ENCODE measurements around the gene SERGEF. TPM values are rescaled to one million over a fixed set of nuclear protein-coding genes. Genes with fewer than 3 reads are reported as not detected.
"Not testable (repeated sequence)": the region's sequence is repeated elsewhere in the genome, so short reads cannot be mapped to it uniquely, and the experiment has no call there.

The SERGEF gene
- polyA plus RNA-seq, 3 donors, result 14.3 to 33.7 (median 33.3) TPM

DNA sequence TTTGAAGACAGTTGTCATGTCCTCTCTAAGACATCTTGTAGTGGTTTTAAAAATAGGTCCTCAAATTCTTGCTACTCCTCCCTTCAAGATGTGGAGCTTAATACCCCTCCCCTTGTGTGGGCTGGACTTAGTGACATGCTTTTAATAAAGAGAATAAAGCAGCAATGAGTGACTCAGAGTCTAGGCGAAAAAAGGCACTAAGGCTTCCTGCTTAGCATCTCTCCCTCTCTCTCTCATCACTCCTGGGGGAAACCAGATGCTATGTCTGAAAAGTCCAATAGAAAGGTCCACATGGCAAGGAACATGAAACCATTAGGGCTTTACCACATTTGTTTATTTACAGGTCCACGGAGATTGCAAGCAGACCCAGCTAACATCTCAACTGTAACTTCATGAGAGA lies 11.7 kb downstream of the SERGEF start:
- H3K4me1 Mint-ChIP-seq, result peaks cover 4% of the 10 kb centered on the region
- Histone ChIP-seq H3K4me3 (replicated peaks in 1 of 3; ENCODE audit: low read depth in 2 of 3, low read length in 3 of 3) (no peak overlapping the region), H3K27me3 (ENCODE audit: control insufficient read depth in 2 of 2, insufficient read depth in 2 of 2, low read length in 2 of 2) (no peaks in the 10 kb centered on the region), H3K9me3 (replicated peaks in 1 of 2; ENCODE audit: control insufficient read depth in 1 of 2, insufficient read depth in 1 of 2, low read length in 2 of 2) (no peaks in the 10 kb centered on the region), H2AFZ (ENCODE audit: insufficient read depth, low read depth, low read length, poor library complexity, severe bottlenecking) (no peak overlapping the region), H3K36me3 (replicated peaks in 1 of 2; ENCODE audit: control insufficient read depth in 1 of 2, insufficient read depth in 2 of 2, low read length in 2 of 2) (peaks cover 23 to 85% of the 10 kb centered on the region in 2 donors), H3K27ac (ENCODE audit: low read depth in 1 of 2, low read length in 2 of 2) (no peak overlapping the region), H4K20me1 (ENCODE audit: insufficient read depth, low read length) (no peaks in the 10 kb centered on the region), H3K4me1 (ENCODE audit: control insufficient read depth in 1 of 2, insufficient read depth in 2 of 2, low read length in 2 of 2) (no peaks in the 10 kb centered on the region), H3K79me2 (ENCODE audit: insufficient read depth, low read length) (no peaks in the 10 kb centered on the region), H3K9ac (ENCODE audit: insufficient read depth, low read length, poor library complexity, severe bottlenecking) (no peak overlapping the region), H3K4me2 (replicated peaks; ENCODE audit: extremely low read depth, low read length, poor library complexity, severe bottlenecking) (no peak overlapping the region)
- H3K27ac Mint-ChIP-seq, result no peak overlapping the region
- 83% methylated on average over 1 of the region's 2 CpGs for WGBS (ENCODE audit: insufficient coverage)
- H3K36me3 Mint-ChIP-seq, result peaks cover 71 to 77% of the 10 kb centered on the region in 2 donors
- DNase-seq, result no peak
- intact Hi-C loops (cut with micrococcal nuclease), result no loop called here
- no peaks in the 10 kb centered on the region for H3K9me3 Mint-ChIP-seq
- TF ChIP-seq, protein P1, sequence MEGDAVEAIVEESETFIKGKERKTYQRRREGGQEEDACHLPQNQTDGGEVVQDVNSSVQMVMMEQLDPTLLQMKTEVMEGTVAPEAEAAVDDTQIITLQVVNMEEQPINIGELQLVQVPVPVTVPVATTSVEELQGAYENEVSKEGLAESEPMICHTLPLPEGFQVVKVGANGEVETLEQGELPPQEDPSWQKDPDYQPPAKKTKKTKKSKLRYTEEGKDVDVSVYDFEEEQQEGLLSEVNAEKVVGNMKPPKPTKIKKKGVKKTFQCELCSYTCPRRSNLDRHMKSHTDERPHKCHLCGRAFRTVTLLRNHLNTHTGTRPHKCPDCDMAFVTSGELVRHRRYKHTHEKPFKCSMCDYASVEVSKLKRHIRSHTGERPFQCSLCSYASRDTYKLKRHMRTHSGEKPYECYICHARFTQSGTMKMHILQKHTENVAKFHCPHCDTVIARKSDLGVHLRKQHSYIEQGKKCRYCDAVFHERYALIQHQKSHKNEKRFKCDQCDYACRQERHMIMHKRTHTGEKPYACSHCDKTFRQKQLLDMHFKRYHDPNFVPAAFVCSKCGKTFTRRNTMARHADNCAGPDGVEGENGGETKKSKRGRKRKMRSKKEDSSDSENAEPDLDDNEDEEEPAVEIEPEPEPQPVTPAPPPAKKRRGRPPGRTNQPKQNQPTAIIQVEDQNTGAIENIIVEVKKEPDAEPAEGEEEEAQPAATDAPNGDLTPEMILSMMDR (IDR thresholded peaks at IDR 0.05), result no peak
- H3K4me3 Mint-ChIP-seq, result no peak overlapping the region
- H3K27me3 Mint-ChIP-seq (ENCODE audit: low read depth in 3 of 3), result no peaks in the 10 kb centered on the region

DNA sequence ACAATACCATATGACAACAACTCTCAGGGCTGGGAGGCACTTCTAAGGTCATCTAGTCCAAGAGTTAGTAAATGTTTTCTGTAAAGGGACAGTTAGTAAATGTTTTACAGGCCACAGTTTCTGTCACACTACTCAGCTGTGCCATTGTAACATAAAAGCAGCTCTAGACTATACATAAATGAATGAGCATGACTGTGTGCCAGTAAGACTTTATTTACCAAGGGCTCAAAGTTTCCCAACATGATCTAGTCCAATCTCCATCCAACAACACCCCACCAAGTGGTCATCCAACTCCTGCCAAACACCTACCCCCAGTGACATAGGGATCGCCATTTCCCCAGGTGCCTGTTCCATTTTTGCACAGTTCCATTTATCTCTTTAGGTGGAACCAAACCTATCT lies 12.1 kb downstream of the SERGEF start:
- intact Hi-C loops (cut with micrococcal nuclease), result no loop called here
- 100% methylated on average over 1 of the region's 1 CpG for WGBS (ENCODE audit: insufficient coverage)
- no peak for DNase-seq
- Histone ChIP-seq H3K9me3 (replicated peaks in 1 of 2; ENCODE audit: control insufficient read depth in 1 of 2, insufficient read depth in 1 of 2, low read length in 2 of 2) (no peaks in the 10 kb centered on the region), H3K27me3 (ENCODE audit: control insufficient read depth in 2 of 2, insufficient read depth in 2 of 2, low read length in 2 of 2) (no peaks in the 10 kb centered on the region), H3K9ac (ENCODE audit: insufficient read depth, low read length, poor library complexity, severe bottlenecking) (no peak overlapping the region), H3K36me3 (replicated peaks in 1 of 2; ENCODE audit: control insufficient read depth in 1 of 2, insufficient read depth in 2 of 2, low read length in 2 of 2) (peaks cover 27 to 85% of the 10 kb centered on the region in 2 donors), H3K4me2 (replicated peaks; ENCODE audit: extremely low read depth, low read length, poor library complexity, severe bottlenecking) (no peak overlapping the region), H3K4me1 (ENCODE audit: control insufficient read depth in 1 of 2, insufficient read depth in 2 of 2, low read length in 2 of 2) (no peaks in the 10 kb centered on the region), H2AFZ (ENCODE audit: insufficient read depth, low read depth, low read length, poor library complexity, severe bottlenecking) (no peak overlapping the region), H3K79me2 (ENCODE audit: insufficient read depth, low read length) (no peaks in the 10 kb centered on the region), H3K27ac (ENCODE audit: low read depth in 1 of 2, low read length in 2 of 2) (no peak overlapping the region), H3K4me3 (replicated peaks in 1 of 3; ENCODE audit: low read depth in 2 of 3, low read length in 3 of 3) (no peak overlapping the region), H4K20me1 (ENCODE audit: insufficient read depth, low read length) (no peaks in the 10 kb centered on the region)
- Mint-ChIP-seq H3K27me3 (ENCODE audit: low read depth in 3 of 3) (no peaks in the 10 kb centered on the region), H3K4me3 (no peak overlapping the region), H3K36me3 (peaks cover 73% of the 10 kb centered on the region in 2 donors), H3K9me3 (no peaks in the 10 kb centered on the region), H3K27ac (peak overlapping the region in 1 of 7 donors; percentile 46), H3K4me1 (peaks cover 2% of the 10 kb centered on the region)
- TF ChIP-seq, protein P1 (IDR thresholded peaks at IDR 0.05), result no peak

DNA sequence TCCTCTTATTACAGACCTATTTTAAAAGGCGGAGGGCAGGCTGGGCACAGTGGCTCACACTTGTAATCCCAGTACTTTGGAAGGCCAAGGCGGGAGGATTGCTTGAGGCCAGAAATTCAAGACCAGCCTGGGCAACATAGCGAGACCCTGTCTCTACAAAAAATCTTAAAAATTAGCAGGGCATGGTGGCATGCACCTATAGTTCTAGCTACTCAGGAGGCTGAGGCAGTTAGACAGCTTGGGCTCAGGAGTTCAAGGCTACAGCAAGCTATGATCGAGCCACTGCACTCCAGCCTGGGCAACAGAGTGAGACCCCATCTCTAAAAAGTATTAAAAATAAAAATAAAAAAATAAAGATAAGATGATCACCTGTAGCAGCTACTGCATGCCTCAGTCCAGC lies 12.7 kb downstream of the SERGEF start:
- H3K4me3 Mint-ChIP-seq; H3K27me3 Mint-ChIP-seq (ENCODE audit: low read depth in 3 of 3); intact Hi-C loops (cut with micrococcal nuclease); H3K4me2 ChIP-seq (replicated peaks; ENCODE audit: extremely low read depth, low read length, poor library complexity, severe bottlenecking); H4K20me1 ChIP-seq (ENCODE audit: insufficient read depth, low read length); H3K9ac ChIP-seq (ENCODE audit: insufficient read depth, low read length, poor library complexity, severe bottlenecking); H3K79me2 ChIP-seq (ENCODE audit: insufficient read depth, low read length); H3K4me3 ChIP-seq (replicated peaks in 1 of 3; ENCODE audit: low read depth in 2 of 3, low read length in 3 of 3); H3K27me3 ChIP-seq (ENCODE audit: control insufficient read depth in 2 of 2, insufficient read depth in 2 of 2, low read length in 2 of 2); DNase-seq; H3K27ac ChIP-seq (ENCODE audit: low read depth in 1 of 2, low read length in 2 of 2); H3K4me1 ChIP-seq (ENCODE audit: control insufficient read depth in 1 of 2, insufficient read depth in 2 of 2, low read length in 2 of 2); H3K4me1 Mint-ChIP-seq; H3K9me3 Mint-ChIP-seq; H2AFZ ChIP-seq (ENCODE audit: insufficient read depth, low read depth, low read length, poor library complexity, severe bottlenecking); H3K9me3 ChIP-seq (replicated peaks in 1 of 2; ENCODE audit: control insufficient read depth in 1 of 2, insufficient read depth in 1 of 2, low read length in 2 of 2); H3K27ac Mint-ChIP-seq: not testable (repeated sequence)
- peaks cover 28 to 85% of the 10 kb centered on the region in 2 donors for H3K36me3 ChIP-seq (replicated peaks in 1 of 2; ENCODE audit: control insufficient read depth in 1 of 2, insufficient read depth in 2 of 2, low read length in 2 of 2)
- 100% methylated on average over 3 of the region's 4 CpGs for WGBS (ENCODE audit: insufficient coverage)
- H3K36me3 Mint-ChIP-seq, result peaks cover 73 to 74% of the 10 kb centered on the region in 2 donors

Data from CD14-positive monocyte (primary cell).